Stimulated activated CD4-positive, alpha-beta T cell treated with anti-CD3 and anti-CD28 coated beads, Interleukin-2, amount 100 ng/mL, for 48 hours (primary cell): Measurements from ENCODE around the gene PRMT1.

Experiments used
- DNase-seq, 2 donors: peaks; one replicate each; pipeline ENCODE4 v3.0.0-alpha.2; 2020

The PRMT1 gene

GRCh38 chr19:49730166-49730565 lies 53.1 kb downstream of the PRMT1 start:
- no peak for DNase-seq
